OCI-LY1 (cell line): ENCODE results near the gene PTPRS.

Source experiments
- CTCF ChIP-seq: fragments of 200-600 bp; sonication (generic), shearing (Covaris generic); IDR thresholded peaks from 2 replicates; pipeline ENCODE4 v1.5.1; 2017; ENCODE audit warnings: mild to moderate bottlenecking, antibody characterized with exemption, low read length, moderate library complexity, mixed read lengths
- EZH2 ChIP-seq: fragments of 200-600 bp; sonication (generic), shearing (Covaris generic); IDR thresholded peaks from 2 replicates; pipeline ENCODE4 v1.8.0; 2017; ENCODE audit warnings: borderline replicate concordance, mixed run types, mild to moderate bottlenecking, antibody characterized with exemption, low read length, moderate library complexity, mixed read lengths

- no peak for TF ChIP-seq CTCF
- no peak for TF ChIP-seq EZH2
These were observed 26.4 kb downstream of the PTPRS start for GRCh38 chr19:5314012-5314906.
